GM06990 (cell line): ENCODE results near the gene PTPN14.

ENCODE experiments used
- DNase-seq: peaks from one replicate; pipeline ENCODE4 v3.0.0-alpha.2; 2011; ENCODE audit not compliant: insufficient read length; ENCODE audit errors: extremely low read depth
- H3K27me3 ChIP-seq: replicated peaks from 2 replicates; pipeline ENCODE4 v1.6.0; 2011; ENCODE audit warnings: low read length; ENCODE audit not compliant: control insufficient read depth, insufficient read depth
- H3K36me3 ChIP-seq: 2 replicates; pipeline ENCODE4 v1.5.1; 2011; ENCODE audit warnings: low read length; ENCODE audit not compliant: control insufficient read depth, insufficient read depth
- H3K4me3 ChIP-seq: replicated peaks from 2 replicates; pipeline ENCODE4 v1.5.1; 2011; ENCODE audit warnings: low read depth, mild to moderate bottlenecking, control low read depth, low read length
- TF ChIP-seq, protein P1 (sequence below): IDR thresholded peaks from 2 replicates; pipeline ENCODE4 v1.5.1; 2011; ENCODE audit warnings: low read length, control low read depth, mild to moderate bottlenecking, inconsistent platforms; ENCODE audit not compliant: insufficient read depth, poor library complexity, severe bottlenecking

PTPN14 gene

DNA sequence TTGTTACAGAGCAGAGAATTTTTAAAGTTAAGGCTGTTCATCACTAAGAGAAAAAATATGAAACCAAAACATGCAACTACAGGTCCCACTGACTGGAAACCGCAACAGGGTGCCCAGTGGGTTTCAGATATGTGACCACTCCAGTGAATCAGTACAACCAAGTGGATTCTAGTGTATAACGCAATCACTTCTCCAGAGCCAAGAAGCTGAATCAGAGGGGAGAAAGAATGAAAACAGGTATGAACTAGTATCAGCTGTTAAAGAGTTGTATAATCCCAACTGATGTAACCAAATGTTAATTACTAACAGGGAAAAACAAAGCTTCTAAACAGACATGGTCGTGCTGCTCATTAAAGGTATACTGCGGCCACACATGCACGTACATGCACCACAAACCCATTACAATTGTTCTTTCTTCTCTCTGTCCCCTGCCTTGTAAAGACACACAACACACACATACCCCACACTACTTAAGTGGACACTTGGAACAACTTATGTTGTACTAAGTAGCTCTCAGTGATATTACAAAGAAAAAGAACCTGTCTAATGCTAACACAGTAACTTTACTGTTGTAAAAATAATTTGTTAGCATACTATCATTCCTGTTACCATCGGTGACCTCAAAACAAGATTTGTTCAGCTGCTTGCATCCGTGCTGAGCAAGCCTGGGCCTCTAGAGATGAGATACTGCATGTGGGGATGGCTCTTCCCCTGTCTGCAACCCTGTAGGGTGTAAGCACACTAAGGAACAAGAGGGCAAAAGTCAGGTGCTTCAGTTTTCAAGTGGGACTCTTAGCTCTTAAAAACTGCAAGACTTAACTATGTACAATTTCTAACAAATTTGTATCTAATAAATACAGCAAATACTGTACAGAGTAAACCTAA, 74.2 kb downstream of the PTPN14 start:
- H3K36me3 ChIP-seq: no peaks in the 10 kb centered on the region
- no peak for DNase-seq
- no peaks in the 10 kb centered on the region; the same call in 1 of the 2 replicates for H3K27me3 ChIP-seq
- no peak overlapping the region for H3K4me3 ChIP-seq
- TF ChIP-seq, protein P1, sequence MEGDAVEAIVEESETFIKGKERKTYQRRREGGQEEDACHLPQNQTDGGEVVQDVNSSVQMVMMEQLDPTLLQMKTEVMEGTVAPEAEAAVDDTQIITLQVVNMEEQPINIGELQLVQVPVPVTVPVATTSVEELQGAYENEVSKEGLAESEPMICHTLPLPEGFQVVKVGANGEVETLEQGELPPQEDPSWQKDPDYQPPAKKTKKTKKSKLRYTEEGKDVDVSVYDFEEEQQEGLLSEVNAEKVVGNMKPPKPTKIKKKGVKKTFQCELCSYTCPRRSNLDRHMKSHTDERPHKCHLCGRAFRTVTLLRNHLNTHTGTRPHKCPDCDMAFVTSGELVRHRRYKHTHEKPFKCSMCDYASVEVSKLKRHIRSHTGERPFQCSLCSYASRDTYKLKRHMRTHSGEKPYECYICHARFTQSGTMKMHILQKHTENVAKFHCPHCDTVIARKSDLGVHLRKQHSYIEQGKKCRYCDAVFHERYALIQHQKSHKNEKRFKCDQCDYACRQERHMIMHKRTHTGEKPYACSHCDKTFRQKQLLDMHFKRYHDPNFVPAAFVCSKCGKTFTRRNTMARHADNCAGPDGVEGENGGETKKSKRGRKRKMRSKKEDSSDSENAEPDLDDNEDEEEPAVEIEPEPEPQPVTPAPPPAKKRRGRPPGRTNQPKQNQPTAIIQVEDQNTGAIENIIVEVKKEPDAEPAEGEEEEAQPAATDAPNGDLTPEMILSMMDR: no peak

DNA sequence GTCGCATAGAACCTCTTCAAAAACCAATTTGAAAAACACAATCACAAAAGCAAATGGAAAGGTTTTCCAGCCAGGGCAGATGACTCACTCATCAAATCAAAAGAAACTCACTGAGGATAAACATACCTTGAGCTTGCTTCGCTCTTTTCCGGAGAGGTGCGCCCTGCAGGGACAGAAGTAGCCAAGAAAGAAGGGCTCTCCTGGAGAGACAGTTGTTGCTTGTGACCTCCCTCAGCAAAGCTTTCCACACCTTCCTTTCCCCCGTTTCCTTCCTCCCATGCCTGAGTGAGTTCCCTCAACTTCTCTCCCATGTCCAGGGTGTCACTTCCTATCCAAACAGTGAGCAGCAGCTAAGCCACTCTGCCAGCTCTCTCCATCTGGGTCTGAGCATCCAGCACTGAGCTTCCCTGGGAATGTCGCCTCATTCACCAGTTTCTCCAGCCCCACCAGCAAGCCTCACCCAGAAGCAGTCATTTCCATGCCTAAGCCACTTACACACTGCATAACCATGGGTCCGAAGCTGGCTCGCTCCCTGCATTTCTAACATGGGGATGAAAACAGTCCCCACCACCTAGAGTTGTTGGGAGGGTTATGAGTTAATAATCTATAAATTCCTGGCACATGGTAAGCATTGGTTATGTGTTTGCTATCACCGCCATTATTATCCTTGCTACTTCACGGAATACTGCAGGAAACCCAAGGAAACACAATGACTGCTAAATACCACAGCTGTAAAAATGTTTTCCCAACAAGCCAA, 75.0 kb downstream of the PTPN14 start:
- Histone ChIP-seq H3K36me3 (no peaks in the 10 kb centered on the region), H3K4me3 (no peak overlapping the region), H3K27me3 (no peaks in the 10 kb centered on the region; the same call in 1 of the 2 replicates)
- no peak for DNase-seq
- TF ChIP-seq, protein P1: no peak

DNA sequence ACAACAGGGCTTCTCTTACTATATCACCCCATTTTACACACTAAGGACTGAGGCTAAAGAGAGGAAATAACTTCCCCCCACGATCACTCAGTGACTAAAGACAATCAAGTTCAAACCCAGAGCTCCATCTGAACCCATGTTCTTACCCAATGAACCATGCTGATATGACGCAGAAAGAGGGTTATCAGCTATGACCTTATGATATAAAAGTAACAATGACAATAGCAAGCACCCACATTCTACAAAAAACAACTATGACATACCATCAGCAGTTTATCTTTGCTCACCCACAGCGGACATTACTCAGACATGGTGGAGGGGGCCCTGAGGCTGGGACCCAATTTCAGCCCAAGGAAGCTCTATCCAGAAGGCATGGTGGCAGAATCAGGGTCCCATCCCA, 75.7 kb downstream of the PTPN14 start:
- DNase-seq: no peak
- no peaks in the 10 kb centered on the region; the same call in 1 of the 2 replicates for H3K27me3 ChIP-seq
- TF ChIP-seq, protein P1: no peak
- H3K36me3 ChIP-seq: no peaks in the 10 kb centered on the region
- no peak overlapping the region for H3K4me3 ChIP-seq

DNA sequence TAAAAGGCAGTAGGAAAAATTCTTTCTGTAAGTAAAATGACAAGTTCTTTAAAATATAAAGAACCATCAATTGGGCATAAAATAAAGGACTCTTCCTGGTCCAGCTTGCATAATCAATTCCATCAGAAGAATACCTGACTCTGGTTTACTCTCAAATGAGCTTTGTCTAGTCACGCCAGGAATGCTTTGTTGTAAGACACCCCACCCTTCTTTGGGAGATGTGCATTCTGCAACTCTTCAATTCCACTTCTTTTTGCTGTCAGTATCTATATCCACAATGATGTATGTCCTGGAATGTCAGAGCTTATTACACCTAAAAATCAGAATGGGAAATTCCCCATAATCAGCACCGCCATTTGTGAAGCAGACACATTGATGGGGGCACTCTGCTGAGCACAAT, 76.1 kb downstream of the PTPN14 start:
- TF ChIP-seq, protein P1: no peak
- Histone ChIP-seq H3K27me3 (no peaks in the 10 kb centered on the region; the same call in 1 of the 2 replicates), H3K4me3 (no peak overlapping the region), H3K36me3 (no peaks in the 10 kb centered on the region)
- DNase-seq: no peak

DNA sequence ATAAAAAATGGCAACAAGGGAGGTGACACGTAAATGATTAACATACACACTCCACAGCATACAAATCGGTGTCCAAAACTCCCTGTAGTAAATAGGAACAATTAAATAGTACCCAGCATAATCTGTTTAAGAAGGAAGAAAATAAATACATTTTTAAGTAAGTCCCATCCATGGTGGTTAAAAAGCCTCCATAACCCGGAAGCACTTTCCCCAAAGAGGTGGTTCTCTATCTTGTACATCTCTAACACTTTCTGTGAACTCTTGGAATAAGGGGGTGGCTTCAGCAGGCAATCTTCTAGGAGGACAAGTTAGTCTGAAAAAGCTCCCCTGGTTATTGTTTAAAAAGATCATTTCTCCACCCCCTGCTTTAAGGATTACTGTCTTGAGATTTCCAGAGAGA, 76.9 kb downstream of the PTPN14 start:
- H3K27me3 ChIP-seq: no peaks in the 10 kb centered on the region; the same call in 1 of the 2 replicates
- no peak for DNase-seq
- H3K4me3 ChIP-seq: no peak overlapping the region
- no peaks in the 10 kb centered on the region for H3K36me3 ChIP-seq
- TF ChIP-seq, protein P1: no peak
